Measurements from ENCODE around the gene ENTPD7. TPM values are rescaled to one million over a fixed set of nuclear protein-coding genes. Genes with fewer than 3 reads are reported as not detected.
A peak's percentile ranks its signal among the peaks of the same experiment; 100 is the strongest.

Gene ENTPD7
- total RNA-seq, 4 donors from 2014 or later: 3.3 to 4.8 (median 4.4) TPM

DNA sequence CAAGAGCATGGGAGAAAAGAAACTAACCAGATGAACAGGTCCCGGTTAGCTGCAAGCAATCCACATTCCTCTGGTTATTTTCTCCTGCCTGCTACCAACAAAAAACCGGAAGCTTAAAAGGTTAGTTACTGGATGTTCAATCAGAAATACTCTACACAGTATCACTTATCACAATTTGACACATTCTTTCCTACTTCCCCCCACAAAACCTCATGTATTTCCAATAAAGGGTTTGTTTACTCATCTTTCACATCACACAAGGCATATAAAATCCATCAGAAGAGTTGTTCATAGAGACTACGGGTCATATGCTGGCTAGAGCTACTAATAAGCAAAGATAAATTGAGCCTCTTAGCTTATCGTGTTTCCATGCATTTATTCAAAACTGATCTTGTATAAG, 43.9 kb upstream of the ENTPD7 start:
- no peak overlapping the region for H3K27ac ChIP-seq (replicated peaks in 1 of 4)
- H3K4me1 ChIP-seq: peaks cover 24 to 48% (median 38%) of the 10 kb centered on the region in 4 donors
- TF ChIP-seq POLR2AphosphoS5 (IDR thresholded peaks at IDR 0.05): no peak
- TF ChIP-seq EP300 (IDR thresholded peaks at IDR 0.05): no peak
- TF ChIP-seq, protein P1, sequence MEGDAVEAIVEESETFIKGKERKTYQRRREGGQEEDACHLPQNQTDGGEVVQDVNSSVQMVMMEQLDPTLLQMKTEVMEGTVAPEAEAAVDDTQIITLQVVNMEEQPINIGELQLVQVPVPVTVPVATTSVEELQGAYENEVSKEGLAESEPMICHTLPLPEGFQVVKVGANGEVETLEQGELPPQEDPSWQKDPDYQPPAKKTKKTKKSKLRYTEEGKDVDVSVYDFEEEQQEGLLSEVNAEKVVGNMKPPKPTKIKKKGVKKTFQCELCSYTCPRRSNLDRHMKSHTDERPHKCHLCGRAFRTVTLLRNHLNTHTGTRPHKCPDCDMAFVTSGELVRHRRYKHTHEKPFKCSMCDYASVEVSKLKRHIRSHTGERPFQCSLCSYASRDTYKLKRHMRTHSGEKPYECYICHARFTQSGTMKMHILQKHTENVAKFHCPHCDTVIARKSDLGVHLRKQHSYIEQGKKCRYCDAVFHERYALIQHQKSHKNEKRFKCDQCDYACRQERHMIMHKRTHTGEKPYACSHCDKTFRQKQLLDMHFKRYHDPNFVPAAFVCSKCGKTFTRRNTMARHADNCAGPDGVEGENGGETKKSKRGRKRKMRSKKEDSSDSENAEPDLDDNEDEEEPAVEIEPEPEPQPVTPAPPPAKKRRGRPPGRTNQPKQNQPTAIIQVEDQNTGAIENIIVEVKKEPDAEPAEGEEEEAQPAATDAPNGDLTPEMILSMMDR (IDR thresholded peaks at IDR 0.05): no peak
- TF ChIP-seq POLR2A (IDR thresholded peaks at IDR 0.05; ENCODE audit: low read depth): no peak
- peaks cover 6 to 31% (median 26%) of the 10 kb centered on the region in 4 donors for H3K36me3 ChIP-seq
- no peaks in the 10 kb centered on the region for H3K9me3 ChIP-seq
- H3K4me3 ChIP-seq: no peak overlapping the region
- 50% methylated on average over 4 of the region's 4 CpGs for WGBS
- intact Hi-C loops (cut with DNase I): loop anchor here (10.0 kb wide), 1 partner anchor 1171 kb away; the partner anchor contains the start of gene HPS1
- no peaks in the 10 kb centered on the region for H3K27me3 ChIP-seq
- DNase-seq (ENCODE audit: extremely low spot score): no peak

DNA sequence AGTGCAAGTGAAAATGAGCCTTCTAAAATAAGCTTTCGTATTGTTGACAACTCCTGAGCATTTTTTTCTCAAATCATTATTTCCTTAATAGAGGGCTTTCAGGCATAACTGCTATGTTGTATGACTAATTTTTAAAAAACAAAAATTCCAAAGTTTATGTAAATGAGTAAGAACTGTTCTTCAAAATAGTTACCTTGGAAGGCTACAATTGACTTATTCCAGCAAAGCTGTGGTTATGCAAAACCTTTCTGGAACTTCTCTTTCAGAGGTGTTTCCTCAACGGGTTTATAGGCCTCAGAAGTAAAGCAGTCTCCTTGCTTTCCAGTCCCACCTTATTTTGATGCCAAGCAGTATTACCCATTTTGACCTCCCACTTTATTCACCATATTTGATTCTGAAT, 41.6 kb upstream of the ENTPD7 start:
- TF ChIP-seq, protein P1 (IDR thresholded peaks at IDR 0.05): no peak
- TF ChIP-seq POLR2A (IDR thresholded peaks at IDR 0.05; ENCODE audit: low read depth) (no peak), EP300 (IDR thresholded peaks at IDR 0.05) (no peak), POLR2AphosphoS5 (IDR thresholded peaks at IDR 0.05) (no peak)
- no peak overlapping the region for H3K27ac ChIP-seq (replicated peaks in 1 of 4)
- peaks cover 31 to 60% (median 48%) of the 10 kb centered on the region in 4 donors for H3K4me1 ChIP-seq
- peak overlapping the region in 2 of 4 donors; percentile 83 to 95 for H3K4me3 ChIP-seq
- H3K9me3 ChIP-seq: no peaks in the 10 kb centered on the region
- WGBS: 49% methylated on average over 2 of the region's 2 CpGs
- peaks cover 0 to 16% (median 11%) of the 10 kb centered on the region in 4 donors for H3K36me3 ChIP-seq
- DNase-seq (ENCODE audit: extremely low spot score): no peak
- H3K27me3 ChIP-seq: no peaks in the 10 kb centered on the region
- intact Hi-C loops (cut with DNase I): loop anchor here (10.0 kb wide), 1 partner anchor 1173 kb away; the partner anchor contains the start of gene HPS1

DNA sequence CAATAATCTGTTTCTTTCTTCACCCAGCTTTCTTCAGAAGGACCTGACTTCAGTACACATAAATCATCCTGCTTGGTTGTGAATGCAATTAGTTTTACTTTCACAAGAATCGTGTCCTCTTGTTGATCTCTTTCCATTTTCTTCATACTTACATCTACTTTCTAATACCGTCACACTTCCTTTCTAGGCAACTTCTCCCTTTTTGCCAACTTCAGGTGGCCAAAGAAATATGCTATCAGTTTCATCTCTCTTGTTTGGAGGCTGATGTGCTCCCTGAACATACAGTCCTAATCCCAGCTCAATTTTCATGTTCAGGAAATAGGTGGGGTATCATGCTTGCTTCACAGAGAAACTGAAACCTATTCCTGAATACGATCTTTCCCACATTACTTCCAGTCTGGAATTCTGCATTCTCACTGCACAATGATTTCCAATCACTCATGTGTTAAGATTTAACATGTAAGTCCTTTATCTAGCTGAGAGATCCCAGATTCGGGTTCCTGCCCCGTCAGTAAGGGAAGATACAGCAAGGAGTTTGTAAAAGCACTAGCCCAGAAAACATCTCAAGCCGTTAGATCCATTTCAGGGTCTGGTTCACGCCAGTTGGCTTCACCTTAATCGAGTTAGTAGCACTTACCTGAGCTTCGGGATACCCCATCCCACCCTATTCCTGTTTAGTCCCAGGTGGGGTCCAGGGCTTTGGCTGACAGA, 40.1 kb upstream of the ENTPD7 start:
- Histone ChIP-seq H3K27ac (replicated peaks in 1 of 4) (peak overlapping the region; percentile 93 to 97 (median 96)), H3K27me3 (no peaks in the 10 kb centered on the region), H3K9me3 (no peaks in the 10 kb centered on the region), H3K36me3 (peaks cover 0 to 4% (median 0%) of the 10 kb centered on the region in 4 donors), H3K4me1 (peaks cover 31 to 60% (median 48%) of the 10 kb centered on the region in 4 donors), H3K4me3 (peak overlapping the region; percentile 83 to 95 (median 88))
- TF ChIP-seq POLR2A (IDR thresholded peaks at IDR 0.05; ENCODE audit: low read depth) (no peak), POLR2AphosphoS5 (IDR thresholded peaks at IDR 0.05) (no peak), EP300 (IDR thresholded peaks at IDR 0.05) (no peak)
- TF ChIP-seq, protein P1 (IDR thresholded peaks at IDR 0.05): no peak
- no peak for DNase-seq (ENCODE audit: extremely low spot score)
- WGBS: 0% methylated on average over 9 of the region's 9 CpGs
- intact Hi-C loops (cut with DNase I): loop anchor here (10.0 kb wide), 1 partner anchor 1174 kb away; the partner anchor contains the start of gene HPS1

DNA sequence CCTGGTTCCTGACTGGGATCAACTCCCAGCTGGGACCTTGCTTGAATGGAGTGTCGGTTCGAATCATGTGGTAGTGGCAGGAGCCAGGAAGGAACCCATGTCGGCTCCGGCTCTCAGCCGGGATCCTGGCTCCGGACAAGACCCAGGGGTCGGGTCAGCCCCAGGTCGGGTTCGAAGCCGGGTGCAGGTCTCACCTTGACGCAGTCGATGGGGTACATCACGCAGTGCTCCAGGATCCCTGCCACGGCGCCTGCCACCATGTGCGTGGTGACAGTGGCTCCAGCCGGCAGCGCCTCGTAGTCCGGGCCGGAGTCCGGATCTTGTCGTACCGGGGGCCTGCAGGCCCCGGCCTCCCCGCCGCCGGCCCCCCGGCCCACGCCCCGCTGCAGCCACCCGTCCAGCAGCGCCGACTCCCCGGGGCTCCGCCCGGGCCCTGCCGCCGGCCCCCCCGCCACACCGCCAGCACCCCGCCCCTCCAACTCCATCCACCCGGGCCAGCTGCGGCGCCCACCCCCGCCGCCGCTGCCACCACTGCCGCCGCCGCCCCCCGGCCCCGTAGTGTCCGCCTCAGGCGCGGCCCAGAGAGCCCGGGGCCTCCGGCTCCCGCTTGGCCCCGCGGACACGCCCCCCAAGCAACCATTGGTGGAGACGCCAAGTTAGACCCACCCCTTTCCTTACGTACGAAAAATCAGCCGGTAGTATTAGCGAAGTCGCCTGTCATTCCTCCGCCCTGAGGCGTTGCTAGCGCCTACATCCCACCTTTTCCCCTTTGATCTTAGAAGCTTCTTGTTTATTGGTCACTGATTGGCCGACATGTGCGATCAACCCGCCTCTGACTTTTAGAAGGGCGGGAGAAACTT, 39.2 kb upstream of the ENTPD7 start, which contains the start of gene SLC25A28:
SLC25A28 (minus strand) TSS at position 589 of the 860 bp plus-strand sequence; CDS start at position 485, 104 bp downstream.
- peak; percentile 99 for DNase-seq (ENCODE audit: extremely low spot score)
- peak within 1 kb of the TSS; percentile 93 to 97 (median 96) for H3K27ac ChIP-seq (replicated peaks in 1 of 4)
- peaks cover 0 to 1% (median 0%) of the 10 kb centered on the region in 4 donors for H3K36me3 ChIP-seq
- H3K9me3 ChIP-seq: no peaks in the 10 kb centered on the region
- H3K4me3 ChIP-seq: peak within 1 kb of the TSS; percentile 83 to 95 (median 88)
- peaks cover 31 to 58% (median 48%) of the 10 kb centered on the region in 4 donors for H3K4me1 ChIP-seq
- 0% methylated on average over 10 of the region's 75 CpGs for WGBS
- TF ChIP-seq EP300 (IDR thresholded peaks at IDR 0.05) (no peak), POLR2AphosphoS5 (IDR thresholded peaks at IDR 0.05) (peak in 1 of 2 donors; percentile 4)
- H3K27me3 ChIP-seq: no peaks in the 10 kb centered on the region
- intact Hi-C loops (cut with DNase I): loop anchor here (5.0 to 10.0 kb wide), 4 partner anchors 37 to 1175 kb away; partner anchors contain the start of genes COX15, CUTC, ENTPD7 and HPS1

All from esophagus muscularis mucosa (tissue), 4 donors.